ENCODE results near the gene RHOA. TPM values are rescaled to one million over a fixed set of nuclear protein-coding genes. Genes with fewer than 3 reads are reported as not detected.

Gene RHOA
- total RNA-seq, 6 donors from 2014 or later: 206 to 611 (median 456) TPM

DNA sequence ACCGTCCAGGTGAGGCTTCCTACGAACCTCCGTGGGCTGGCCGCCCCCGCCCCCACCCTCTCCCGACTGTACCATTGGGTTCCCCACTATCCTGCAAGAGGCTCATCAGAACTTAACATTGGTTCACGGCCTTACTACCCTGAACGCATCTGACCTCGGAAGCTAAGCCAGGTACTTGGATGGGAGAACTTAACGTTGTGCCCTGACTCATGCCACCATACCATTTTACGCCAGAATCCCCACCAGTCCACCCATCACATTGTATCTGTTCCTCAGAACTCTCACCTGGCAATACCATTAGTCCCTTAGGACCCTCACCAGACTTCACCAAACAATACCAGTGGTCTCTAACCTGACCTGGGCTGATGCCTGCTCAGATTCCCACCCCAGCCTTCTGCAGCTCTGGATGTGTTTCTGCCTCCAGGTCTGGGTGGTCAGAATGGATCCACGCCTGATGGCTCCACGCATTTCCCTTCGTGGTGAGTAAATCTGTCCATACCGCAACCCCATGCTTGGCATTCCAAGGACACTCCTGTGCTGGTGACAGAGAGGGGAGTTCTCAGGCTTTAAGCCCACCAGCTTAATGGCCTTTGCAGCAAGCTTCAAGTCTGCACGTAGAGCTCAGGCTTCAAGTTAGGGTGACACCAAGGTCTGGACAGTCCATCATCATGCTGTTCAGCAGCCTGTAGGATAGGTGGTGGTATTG lies 1.0 kb upstream of the RHOA start:
- Histone ChIP-seq H3K27me3 (no peaks in the 10 kb centered on the region), H3K4me1 (peaks cover 63 to 72% (median 67%) of the 10 kb centered on the region in 4 donors)

DNA sequence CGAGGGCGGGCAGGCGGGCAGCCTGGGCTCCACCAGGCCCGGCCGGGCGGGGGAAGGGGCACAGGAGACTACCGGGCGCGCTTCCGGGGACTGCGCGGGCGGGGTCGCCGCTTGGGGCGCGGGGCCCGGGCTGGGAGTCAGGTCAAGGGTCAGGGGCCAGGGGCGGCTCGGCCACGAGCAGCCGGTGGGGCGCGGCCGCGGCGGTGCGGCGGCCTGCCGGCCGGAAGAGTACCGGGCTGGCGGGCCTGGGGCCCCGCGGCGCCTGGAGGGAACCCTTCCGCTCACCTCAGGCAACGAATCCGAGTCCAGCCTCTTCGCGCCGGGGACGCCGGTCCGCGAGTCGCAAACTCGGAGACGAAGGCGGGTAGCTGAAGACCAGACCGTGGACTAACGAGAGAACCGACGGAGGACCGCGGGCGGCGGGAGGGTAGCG lies 225 bp downstream of the RHOA start:
- H3K4me1 ChIP-seq: peaks cover 68 to 78% (median 69%) of the 10 kb centered on the region in 4 donors
- 0% methylated on average over 22 of the region's 59 CpGs; no CpG with 5 or more reads in 1 of the 2 donors for WGBS, 2 donors
- no peaks in the 10 kb centered on the region for H3K9me3 ChIP-seq
- peak overlapping the region; percentile 70 to 93 (median 84) for H3K4me3 ChIP-seq
- ATAC-seq (ENCODE audit: low FRiP score in 2 of 2): peak; percentile 6 to 54
- H3K36me3 ChIP-seq: peaks cover 0 to 17% (median 4%) of the 10 kb centered on the region in 4 donors
- H3K27ac ChIP-seq: peak overlapping the region; percentile 97 to 100 (median 98)
- DNase-seq: peak; percentile 63 to 94
- TF ChIP-seq POLR2AphosphoS5 (IDR thresholded peaks at IDR 0.05) (peak in 1 of 2 donors; percentile 45), POLR2A (IDR thresholded peaks at IDR 0.05) (peak in 1 of 4 donors; percentile 66), CTCF (IDR thresholded peaks at IDR 0.05) (peak in 3 of 6 experiments; percentile 28 to 48 (median 38)), EP300 (IDR thresholded peaks at IDR 0.05) (no peak)
- H3K27me3 ChIP-seq: no peaks in the 10 kb centered on the region

More for the DNA sequence above, 1.0 kb upstream of the RHOA start:
- ATAC-seq (ENCODE audit: low FRiP score in 2 of 2) (no peak), DNase-seq (no peak)
- TF ChIP-seq EP300 (IDR thresholded peaks at IDR 0.05) (no peak), POLR2AphosphoS5 (IDR thresholded peaks at IDR 0.05) (no peak), CTCF (IDR thresholded peaks at IDR 0.05) (no peak), POLR2A (IDR thresholded peaks at IDR 0.05) (no peak)
- Histone ChIP-seq H3K36me3 (peaks cover 0 to 29% (median 4%) of the 10 kb centered on the region in 4 donors), H3K9me3 (no peaks in the 10 kb centered on the region), H3K4me3 (peak overlapping the region; percentile 70 to 93 (median 89)), H3K27ac (peak overlapping the region; percentile 92 to 100 (median 98))
- 33 to 66% methylated on average over 5 to 15 of the region's 16 CpGs for WGBS, 2 donors

DNA sequence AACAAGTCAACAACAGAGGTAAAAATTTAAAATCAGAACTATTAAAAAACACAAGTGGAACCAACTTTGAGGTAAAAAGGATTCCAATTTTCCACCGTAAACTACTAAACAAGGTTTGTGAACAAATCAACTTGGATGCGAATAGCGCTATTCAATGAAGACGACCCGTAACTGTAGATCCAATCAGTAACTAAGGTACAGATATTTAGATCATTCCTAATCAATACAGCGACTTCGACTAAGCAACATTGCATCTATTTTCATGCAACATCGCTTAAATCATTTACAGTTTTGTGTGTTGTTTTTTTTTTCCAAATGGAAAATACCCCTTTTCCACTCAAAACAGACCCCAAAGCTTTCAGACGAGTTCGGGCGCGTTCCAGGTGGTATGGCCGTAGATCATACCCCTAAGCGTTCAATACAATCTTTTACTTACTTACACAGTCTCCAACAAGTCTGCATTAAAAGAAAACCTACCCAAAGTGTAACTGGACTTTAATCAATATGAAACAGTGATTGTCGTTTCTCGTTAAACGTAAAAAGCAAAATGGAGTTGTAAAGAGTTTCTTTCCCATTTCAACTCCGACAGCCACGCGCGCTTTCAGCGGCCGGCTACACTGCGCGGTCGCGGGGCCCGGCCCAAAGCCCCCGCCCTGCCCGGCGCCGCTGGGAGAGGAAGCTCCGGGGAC lies 786 bp downstream of the RHOA start:
- ATAC-seq (ENCODE audit: low FRiP score in 2 of 2): no peak
- Histone ChIP-seq H3K4me1 (peaks cover 68 to 78% (median 69%) of the 10 kb centered on the region in 4 donors), H3K4me3 (peak overlapping the region; percentile 70 to 93 (median 84)), H3K36me3 (peaks cover 0 to 13% (median 4%) of the 10 kb centered on the region in 4 donors), H3K27me3 (no peaks in the 10 kb centered on the region), H3K27ac (peak overlapping the region; percentile 97 to 100 (median 98)), H3K9me3 (no peaks in the 10 kb centered on the region)
- TF ChIP-seq POLR2A (IDR thresholded peaks at IDR 0.05) (no peak), POLR2AphosphoS5 (IDR thresholded peaks at IDR 0.05) (no peak), EP300 (IDR thresholded peaks at IDR 0.05) (no peak), CTCF (IDR thresholded peaks at IDR 0.05) (no peak)
- DNase-seq: no peak
- 1% methylated on average over 28 to 33 of the region's 33 CpGs for WGBS, 2 donors

- no peaks in the 10 kb centered on the region for H3K9me3 ChIP-seq
- peaks cover 0 to 8% (median 4%) of the 10 kb centered on the region in 4 donors for H3K36me3 ChIP-seq
- ATAC-seq (ENCODE audit: low FRiP score in 2 of 2) (no peak), DNase-seq (no peak)
- H3K4me1 ChIP-seq: peaks cover 68 to 78% (median 69%) of the 10 kb centered on the region in 4 donors
- TF ChIP-seq POLR2A (IDR thresholded peaks at IDR 0.05): no peak
- H3K4me3 ChIP-seq: peak overlapping the region; percentile 70 to 93 (median 84)
- no peaks in the 10 kb centered on the region for H3K27me3 ChIP-seq
- WGBS, 2 donors: 22 to 29% methylated on average over 4 of the region's 4 CpGs
- H3K27ac ChIP-seq: peak overlapping the region; percentile 97 to 100 (median 98)
Measured at GRCh38 chr3:49410066-49410845, 1.5 kb downstream of the RHOA start.

All from upper lobe of left lung (tissue), 6 donors.